HUES6 (cell line): Measurements from ENCODE around the gene ARL13B.

Source experiments
- H3K27ac ChIP-seq: 2 replicates; pipeline ENCODE4 v1.7.0; 2013; ENCODE audit warnings: low read depth, mild to moderate bottlenecking, low read length, inconsistent platforms
- H3K27me3 ChIP-seq: 2 replicates; pipeline ENCODE4 v1.6.1; 2013; ENCODE audit warnings: low read length; ENCODE audit not compliant: control insufficient read depth, insufficient read depth
- H3K36me3 ChIP-seq: 2 replicates; pipeline ENCODE4 v1.6.1; 2013; ENCODE audit warnings: low read length; ENCODE audit not compliant: control insufficient read depth, insufficient read depth
- H3K4me1 ChIP-seq: 2 replicates; pipeline ENCODE4 v1.6.1; 2013; ENCODE audit warnings: low read length; ENCODE audit not compliant: control insufficient read depth, insufficient read depth
- H3K4me3 ChIP-seq: 2 replicates; pipeline ENCODE4 v1.5.1; 2013; ENCODE audit warnings: low read depth, low read length
- H3K9ac ChIP-seq: one replicate; pipeline ENCODE4 v1.6.1; 2013; ENCODE audit warnings: mild to moderate bottlenecking, low read length
- H3K9me3 ChIP-seq: 2 replicates; pipeline ENCODE4 v1.6.1; 2013; ENCODE audit warnings: low read depth, low read length; ENCODE audit not compliant: control insufficient read depth, insufficient read depth

ARL13B gene

GRCh38 chr3:93969443-93969842 is 10.5 kb upstream of the ARL13B start:
- Histone ChIP-seq H3K4me1 (peaks cover 4% of the 10 kb centered on the region; the same call in 1 of the 2 replicates), H3K27ac (no peak overlapping the region), H3K9ac (no peak overlapping the region), H3K36me3 (no peaks in the 10 kb centered on the region), H3K9me3 (peaks cover 8% of the 10 kb centered on the region; the same call in 1 of the 2 replicates), H3K27me3 (peaks cover 13% of the 10 kb centered on the region; the same call in 1 of the 2 replicates), H3K4me3 (no peak overlapping the region)

DNA sequence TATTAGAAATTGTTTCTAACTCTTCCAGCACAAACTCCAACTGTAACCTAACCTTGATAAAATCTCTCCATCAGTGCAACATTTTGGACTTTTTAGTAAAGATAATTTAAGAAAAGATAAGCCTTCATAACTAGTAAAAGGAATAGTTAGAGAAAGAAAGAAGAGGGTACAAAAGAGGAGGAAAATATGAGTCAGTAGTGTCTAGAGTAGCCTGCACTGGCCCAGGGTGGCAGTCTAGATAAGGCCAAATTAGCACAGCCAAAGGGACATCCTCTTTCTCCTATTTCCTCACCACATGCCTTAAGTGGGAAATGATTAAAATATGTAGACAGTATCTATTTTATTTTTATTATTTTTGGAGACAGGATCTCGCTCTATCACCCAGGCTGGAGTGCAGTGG is 10.0 kb upstream of the ARL13B start:
- Histone ChIP-seq H3K9me3 (peaks cover 8% of the 10 kb centered on the region; the same call in 1 of the 2 replicates), H3K27me3 (peaks cover 13% of the 10 kb centered on the region; the same call in 1 of the 2 replicates), H3K9ac (no peak overlapping the region), H3K4me3 (no peak overlapping the region), H3K4me1 (peaks cover 4% of the 10 kb centered on the region; the same call in 1 of the 2 replicates), H3K27ac (no peak overlapping the region), H3K36me3 (no peaks in the 10 kb centered on the region)

- H3K4me3 ChIP-seq = peak within 1 kb of the TSS; percentile 68
- H3K27ac ChIP-seq = no peak within 1 kb of the TSS
- peaks cover 13% of the 10 kb centered on the region; the same call in 1 of the 2 replicates for H3K27me3 ChIP-seq
- no peaks in the 10 kb centered on the region for H3K9me3 ChIP-seq
- H3K4me1 ChIP-seq = peaks cover 4% of the 10 kb centered on the region; the same call in 1 of the 2 replicates
- H3K9ac ChIP-seq = peak within 1 kb of the TSS; percentile 69
- no peaks in the 10 kb centered on the region for H3K36me3 ChIP-seq
Observed at GRCh38 chr3:93973131-93974126, 6.5 kb upstream of the ARL13B start, which contains the start of gene PROS1. Gene PROS1 (minus strand): TSS chr3:93973896. CDS start chr3:93973749, 147 bp downstream.

- no peaks in the 10 kb centered on the region for H3K36me3 ChIP-seq
- H3K4me1 ChIP-seq = peaks cover 4% of the 10 kb centered on the region; the same call in 1 of the 2 replicates
- H3K9ac ChIP-seq = no peak overlapping the region
- H3K27ac ChIP-seq = no peak overlapping the region
- H3K9me3 ChIP-seq = no peaks in the 10 kb centered on the region
- peak overlapping the region; percentile 65; the same call in 1 of the 2 replicates for H3K4me3 ChIP-seq
- H3K27me3 ChIP-seq = no peaks in the 10 kb centered on the region
Observed at GRCh38 chr3:93981649-93982048, 1.7 kb downstream of the ARL13B start.

- H3K36me3 ChIP-seq = no peaks in the 10 kb centered on the region
- H3K9ac ChIP-seq = no peak overlapping the region
- H3K9me3 ChIP-seq = no peaks in the 10 kb centered on the region
- H3K27me3 ChIP-seq = no peaks in the 10 kb centered on the region
- H3K27ac ChIP-seq = no peak overlapping the region
- no peak overlapping the region for H3K4me3 ChIP-seq
- H3K4me1 ChIP-seq = peaks cover 4% of the 10 kb centered on the region; the same call in 1 of the 2 replicates
Observed at GRCh38 chr3:93983408-93983807, 3.5 kb downstream of the ARL13B start.

DNA sequence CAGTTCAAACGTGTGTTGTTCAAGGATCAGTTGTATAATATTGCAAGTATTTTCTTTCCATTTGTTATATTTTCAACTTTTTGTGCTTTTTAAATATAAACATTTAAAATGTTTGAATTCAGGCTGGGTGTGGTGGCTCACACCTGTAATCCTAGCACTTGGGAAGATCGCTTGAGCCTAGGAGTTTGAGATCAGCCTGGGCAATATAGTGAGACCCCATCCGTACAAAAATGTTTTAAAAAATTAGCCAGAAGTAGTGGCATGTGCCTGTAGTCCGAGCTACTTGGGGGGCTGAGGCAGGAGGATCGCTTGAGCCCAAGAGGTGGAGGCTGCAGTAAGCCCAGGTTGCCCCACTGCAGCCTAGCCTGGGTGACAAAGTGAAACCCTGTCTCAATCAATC is 4.7 kb downstream of the ARL13B start:
- Histone ChIP-seq H3K4me1 (peaks cover under 1% of the 10 kb centered on the region; the same call in 1 of the 2 replicates), H3K9ac (no peak overlapping the region), H3K9me3 (no peaks in the 10 kb centered on the region), H3K27ac (no peak overlapping the region), H3K27me3 (no peaks in the 10 kb centered on the region), H3K36me3 (no peaks in the 10 kb centered on the region), H3K4me3 (no peak overlapping the region)

DNA sequence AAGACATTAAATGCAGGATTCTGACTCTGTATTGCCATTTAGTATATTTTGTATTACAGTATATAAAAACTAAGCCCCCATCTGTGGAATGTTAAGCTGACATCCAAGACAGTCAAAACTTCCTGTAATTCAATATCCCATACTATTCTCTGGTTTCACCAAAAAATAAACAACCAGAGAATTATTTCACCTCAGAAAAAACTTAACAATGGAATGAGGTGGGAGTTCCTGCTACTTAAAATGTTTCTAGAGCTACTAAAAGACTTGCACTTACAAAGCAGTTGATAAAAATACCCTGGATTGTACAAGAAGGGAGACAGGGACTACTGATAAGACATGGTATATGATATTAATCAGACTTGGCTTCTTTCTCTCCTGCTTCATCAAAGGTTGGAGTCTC is 8.3 kb downstream of the ARL13B start:
- H3K27ac ChIP-seq = no peak overlapping the region
- no peak overlapping the region for H3K9ac ChIP-seq
- no peaks in the 10 kb centered on the region for H3K27me3 ChIP-seq
- no peak overlapping the region for H3K4me3 ChIP-seq
- H3K4me1 ChIP-seq = no peaks in the 10 kb centered on the region
- H3K9me3 ChIP-seq = no peaks in the 10 kb centered on the region
- H3K36me3 ChIP-seq = no peaks in the 10 kb centered on the region

- no peaks in the 10 kb centered on the region for H3K27me3 ChIP-seq
- H3K27ac ChIP-seq = no peak overlapping the region
- no peak overlapping the region for H3K9ac ChIP-seq
- no peaks in the 10 kb centered on the region for H3K9me3 ChIP-seq
- no peaks in the 10 kb centered on the region for H3K36me3 ChIP-seq
- no peak overlapping the region for H3K4me3 ChIP-seq
- no peaks in the 10 kb centered on the region for H3K4me1 ChIP-seq
Observed at GRCh38 chr3:93988764-93989163, 8.8 kb downstream of the ARL13B start.

- H3K9me3 ChIP-seq = no peaks in the 10 kb centered on the region
- peaks cover 3% of the 10 kb centered on the region; the same call in 1 of the 2 replicates for H3K4me1 ChIP-seq
- H3K9ac ChIP-seq = no peak overlapping the region
- no peaks in the 10 kb centered on the region for H3K27me3 ChIP-seq
- H3K4me3 ChIP-seq = no peak overlapping the region
- no peaks in the 10 kb centered on the region for H3K36me3 ChIP-seq
- no peak overlapping the region for H3K27ac ChIP-seq
Observed at GRCh38 chr3:93989241-93989640, 9.3 kb downstream of the ARL13B start.

GRCh38 chr3:93991631-93992030 is 11.7 kb downstream of the ARL13B start:
- no peak overlapping the region for H3K4me3 ChIP-seq
- no peak overlapping the region for H3K27ac ChIP-seq
- no peak overlapping the region for H3K9ac ChIP-seq
- no peaks in the 10 kb centered on the region for H3K9me3 ChIP-seq
- H3K36me3 ChIP-seq = peaks cover 2% of the 10 kb centered on the region; the same call in 1 of the 2 replicates
- peaks cover 3% of the 10 kb centered on the region; the same call in 1 of the 2 replicates for H3K4me1 ChIP-seq
- H3K27me3 ChIP-seq = no peaks in the 10 kb centered on the region

DNA sequence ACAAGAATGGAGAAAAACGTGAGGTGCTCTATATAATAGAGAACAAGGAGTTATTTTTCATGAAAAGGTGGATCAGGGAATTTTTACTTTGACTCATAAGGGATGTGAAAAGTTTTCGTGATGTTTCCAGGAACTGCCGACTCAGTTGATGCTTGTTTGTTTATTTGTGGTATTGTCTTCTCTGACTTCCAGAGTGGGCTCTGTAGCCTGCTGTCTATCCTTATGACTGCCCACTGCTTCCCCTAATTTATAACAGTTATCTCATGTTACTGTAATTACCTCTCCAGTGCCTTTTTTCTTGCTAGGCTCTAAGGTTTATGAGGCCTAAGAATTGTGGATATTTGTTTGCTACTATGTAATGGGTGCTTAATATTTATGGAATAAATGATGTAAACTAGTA is 12.3 kb downstream of the ARL13B start:
- Histone ChIP-seq H3K9ac (no peak overlapping the region), H3K27ac (no peak overlapping the region), H3K9me3 (no peaks in the 10 kb centered on the region; the same call in 1 of the 2 replicates), H3K36me3 (peaks cover 4% of the 10 kb centered on the region; the same call in 1 of the 2 replicates), H3K4me1 (peaks cover 3% of the 10 kb centered on the region; the same call in 1 of the 2 replicates), H3K4me3 (no peak overlapping the region), H3K27me3 (no peaks in the 10 kb centered on the region)
